Subcutaneous abdominal adipose tissue (tissue), 5 donors: ENCODE results near the gene MS4A6E.

Source experiments
- H3K27ac ChIP-seq: one replicate; pipeline ENCODE4 v1.7.0; 2013; ENCODE audit warnings: low read depth, mild to moderate bottlenecking, inconsistent platforms, low read length, moderate library complexity
- H3K27me3 ChIP-seq, 5 donors: one replicate each; pipeline ENCODE4 v1.7.0; 2013; ENCODE audit warnings: low read length in 5 of 5, inconsistent platforms in 1 of 5; ENCODE audit not compliant: control insufficient read depth in 5 of 5, insufficient read depth in 4 of 5
- H3K36me3 ChIP-seq, 5 donors: one replicate each; pipeline ENCODE4 v1.7.0; 2013; ENCODE audit warnings: low read length in 5 of 5; ENCODE audit not compliant: control insufficient read depth in 5 of 5, insufficient read depth in 5 of 5
- H3K4me1 ChIP-seq, 5 donors: one replicate each; pipeline ENCODE4 v1.7.0; 2013; ENCODE audit warnings: low read length in 5 of 5, mild to moderate bottlenecking in 3 of 5, moderate library complexity in 1 of 5; ENCODE audit not compliant: control insufficient read depth in 5 of 5, insufficient read depth in 5 of 5
- H3K4me3 ChIP-seq, 5 donors: one replicate each; pipeline ENCODE4 v1.7.0; 2013; ENCODE audit warnings: low read length in 5 of 5, low read depth in 1 of 5
- H3K9ac ChIP-seq, 5 donors: one replicate each; pipeline ENCODE4 v1.7.0; 2013; ENCODE audit warnings: low read length in 5 of 5, mild to moderate bottlenecking in 4 of 5, moderate library complexity in 3 of 5
- H3K9me3 ChIP-seq, 5 donors: one replicate each; pipeline ENCODE4 v1.7.0; 2013; ENCODE audit warnings: low read length in 5 of 5; ENCODE audit not compliant: control insufficient read depth in 5 of 5
- donor health status: healthy.
- donor health status: healthy.
- donor health status: healthy.
- donor health status: healthy.
- donor health status: healthy.

MS4A6E gene

GRCh38 chr11:60332846-60333245 lies 5.8 kb downstream of the MS4A6E start:
- no peaks in the 10 kb centered on the region for H3K36me3 ChIP-seq
- no peak overlapping the region for H3K9ac ChIP-seq
- H3K4me3 ChIP-seq: no peak overlapping the region
- H3K4me1 ChIP-seq: peaks cover 0 to 16% (median 0%) of the 10 kb centered on the region in 5 donors
- H3K9me3 ChIP-seq: no peaks in the 10 kb centered on the region
- no peaks in the 10 kb centered on the region for H3K27me3 ChIP-seq
- H3K27ac ChIP-seq: no peak overlapping the region

GRCh38 chr11:60334005-60334620 lies 7.1 kb downstream of the MS4A6E start:
- Histone ChIP-seq H3K4me3 (no peak overlapping the region), H3K27ac (no peak overlapping the region), H3K9me3 (no peaks in the 10 kb centered on the region), H3K9ac (no peak overlapping the region), H3K4me1 (peaks cover 0 to 16% (median 0%) of the 10 kb centered on the region in 5 donors), H3K27me3 (no peaks in the 10 kb centered on the region), H3K36me3 (no peaks in the 10 kb centered on the region)

- Histone ChIP-seq H3K4me3 (no peak overlapping the region), H3K27ac (no peak overlapping the region), H3K9me3 (no peaks in the 10 kb centered on the region), H3K27me3 (no peaks in the 10 kb centered on the region), H3K9ac (no peak overlapping the region), H3K36me3 (no peaks in the 10 kb centered on the region), H3K4me1 (peaks cover 0 to 16% (median 0%) of the 10 kb centered on the region in 5 donors)
Measured at GRCh38 chr11:60336767-60337391, 9.8 kb downstream of the MS4A6E start.

- Histone ChIP-seq H3K9ac (no peak overlapping the region), H3K36me3 (no peaks in the 10 kb centered on the region), H3K27ac (no peak overlapping the region), H3K27me3 (peaks cover 0 to 2% (median 0%) of the 10 kb centered on the region in 5 donors), H3K4me3 (no peak overlapping the region), H3K4me1 (peaks cover 0 to 16% (median 0%) of the 10 kb centered on the region in 5 donors), H3K9me3 (no peaks in the 10 kb centered on the region)
Measured at GRCh38 chr11:60338053-60338452, 11.0 kb downstream of the MS4A6E start.

GRCh38 chr11:60339356-60339755 lies 12.3 kb downstream of the MS4A6E start:
- no peak overlapping the region for H3K4me3 ChIP-seq
- H3K36me3 ChIP-seq: no peaks in the 10 kb centered on the region
- peaks cover 0 to 9% (median 0%) of the 10 kb centered on the region in 5 donors for H3K4me1 ChIP-seq
- H3K27me3 ChIP-seq: peaks cover 0 to 2% (median 0%) of the 10 kb centered on the region in 5 donors
- H3K9ac ChIP-seq: no peak overlapping the region
- H3K27ac ChIP-seq: no peak overlapping the region
- no peaks in the 10 kb centered on the region for H3K9me3 ChIP-seq

- no peak overlapping the region for H3K4me3 ChIP-seq
- H3K36me3 ChIP-seq: no peaks in the 10 kb centered on the region
- H3K27ac ChIP-seq: no peak overlapping the region
- no peaks in the 10 kb centered on the region for H3K9me3 ChIP-seq
- peaks cover 0 to 2% (median 0%) of the 10 kb centered on the region in 5 donors for H3K27me3 ChIP-seq
- peaks cover 0 to 2% (median 0%) of the 10 kb centered on the region in 5 donors for H3K4me1 ChIP-seq
- no peak overlapping the region for H3K9ac ChIP-seq
Measured at GRCh38 chr11:60343094-60343704, 16.1 kb downstream of the MS4A6E start.

GRCh38 chr11:60344146-60344545 lies 17.1 kb downstream of the MS4A6E start:
- H3K4me3 ChIP-seq: no peak overlapping the region
- no peak overlapping the region for H3K27ac ChIP-seq
- no peaks in the 10 kb centered on the region for H3K9me3 ChIP-seq
- peaks cover 0 to 2% (median 0%) of the 10 kb centered on the region in 5 donors for H3K27me3 ChIP-seq
- H3K36me3 ChIP-seq: no peaks in the 10 kb centered on the region
- H3K9ac ChIP-seq: no peak overlapping the region
- H3K4me1 ChIP-seq: peaks cover 0 to 3% (median 0%) of the 10 kb centered on the region in 5 donors

- Histone ChIP-seq H3K27me3 (peaks cover 0 to 2% (median 0%) of the 10 kb centered on the region in 5 donors), H3K4me3 (no peak overlapping the region), H3K27ac (no peak overlapping the region), H3K9ac (no peak overlapping the region), H3K9me3 (no peaks in the 10 kb centered on the region), H3K36me3 (no peaks in the 10 kb centered on the region), H3K4me1 (peaks cover 0 to 3% (median 0%) of the 10 kb centered on the region in 5 donors)
Measured at GRCh38 chr11:60345489-60345888, 18.4 kb downstream of the MS4A6E start.

- Histone ChIP-seq H3K9ac (no peak overlapping the region), H3K27ac (no peak overlapping the region), H3K36me3 (no peaks in the 10 kb centered on the region), H3K27me3 (peaks cover 0 to 1% (median 0%) of the 10 kb centered on the region in 5 donors), H3K4me1 (peaks cover 0 to 3% (median 0%) of the 10 kb centered on the region in 5 donors), H3K9me3 (no peaks in the 10 kb centered on the region), H3K4me3 (no peak overlapping the region)
Measured at GRCh38 chr11:60347084-60347797, 20.2 kb downstream of the MS4A6E start.

GRCh38 chr11:60348116-60348515 lies 21.1 kb downstream of the MS4A6E start:
- no peaks in the 10 kb centered on the region for H3K9me3 ChIP-seq
- H3K27ac ChIP-seq: no peak overlapping the region
- no peaks in the 10 kb centered on the region for H3K27me3 ChIP-seq

More at GRCh38 chr11:60348116-60348515, 21.1 kb downstream of the MS4A6E start:
- H3K4me3 ChIP-seq: no peak overlapping the region
- H3K9ac ChIP-seq: no peak overlapping the region
- peaks cover 0 to 3% (median 0%) of the 10 kb centered on the region in 5 donors for H3K4me1 ChIP-seq
- no peaks in the 10 kb centered on the region for H3K36me3 ChIP-seq
